ENCODE measurements around the gene LRP1. TPM values are rescaled to one million over a fixed set of nuclear protein-coding genes. Genes with fewer than 3 reads are reported as not detected.

LRP1 gene
- total and polyA plus RNA-seq, 2 of the 4 experiments (the other 2 are of a cell fraction) = 73.1 to 142 TPM

GRCh38 chr12:57099766-57100165 lies 28.5 kb upstream of the LRP1 start:
- in situ Hi-C loops (cut with MboI; ENCODE audit: low sequenced_read_pairs) = no loop called here
- Histone ChIP-seq H3K27ac (ENCODE audit: insufficient read depth, low read length) (no peak overlapping the region), H3K18ac (ENCODE audit: low read depth, low read length) (no peak overlapping the region), H4K5ac (ENCODE audit: low read depth, low read length) (no peak overlapping the region), H2BK20ac (ENCODE audit: low read depth, low read length) (no peak overlapping the region), H3K56ac (ENCODE audit: extremely low read depth, insufficient read depth, low read length) (no peak overlapping the region), H3K4me2 (ENCODE audit: low read depth, low read length) (no peak overlapping the region), H3K79me1 (ENCODE audit: low read depth in 1 of 2, low read length in 2 of 2) (peaks cover 7 to 37% of the 10 kb centered on the region in 2 experiments), H2AK5ac (ENCODE audit: low read depth, low read length) (no peak overlapping the region), H4K8ac (ENCODE audit: low read depth in 2 of 2, low read length in 2 of 2) (no peak overlapping the region), H3K9ac (ENCODE audit: low read depth, low read length) (no peak overlapping the region), H4K91ac (ENCODE audit: insufficient read depth, low read depth, low read length) (no peak overlapping the region), H2BK5ac (ENCODE audit: low read depth, low read length, poor library complexity, severe bottlenecking) (no peak overlapping the region), H3K27me3 (ENCODE audit: control insufficient read depth, insufficient read depth, low read length) (no peaks in the 10 kb centered on the region), H3K9me3 (ENCODE audit: control insufficient read depth, insufficient read depth, low read length) (no peaks in the 10 kb centered on the region), H2BK15ac (ENCODE audit: low read depth, low read length) (no peak overlapping the region), H3K4me3 (ENCODE audit: insufficient read depth, low read depth, low read length) (no peak overlapping the region), H3K23ac (ENCODE audit: low read depth, low read length) (no peak overlapping the region), H3K4ac (ENCODE audit: low read depth, low read length) (no peak overlapping the region), H2AFZ (replicated peaks; ENCODE audit: low read length, poor library complexity) (no peak overlapping the region), H3K9me1 (ENCODE audit: insufficient read depth, low read length) (peaks cover 18% of the 10 kb centered on the region), H4K20me1 (ENCODE audit: insufficient read depth, low read length) (peaks cover 22% of the 10 kb centered on the region), H3K36me3 (ENCODE audit: control insufficient read depth, insufficient read depth, low read length) (peaks cover 64% of the 10 kb centered on the region), H2BK120ac (ENCODE audit: low read depth, low read length) (no peak overlapping the region), H3K4me1 (ENCODE audit: control insufficient read depth, insufficient read depth, low read length) (peaks cover 9% of the 10 kb centered on the region), H2AK9ac (replicated peaks; ENCODE audit: low read depth, low read length, poor library complexity) (no peak overlapping the region), H3K14ac (replicated peaks; ENCODE audit: low read depth, low read length) (no peak overlapping the region)
- intact Hi-C loops (cut with micrococcal nuclease) = no loop called here
- dilution Hi-C loops (cut with HindIII; ENCODE audit: low sequenced_read_pairs, unreplicated experiment) = no loop called here
- no peak for TF ChIP-seq CHD1 (IDR thresholded peaks at IDR 0.05; ENCODE audit: low read depth, low read length)
- TF ChIP-seq RFX5 (IDR thresholded peaks at IDR 0.05; ENCODE audit: low read depth, low read length) = no peak
- no peak for TF ChIP-seq USF2 (IDR thresholded peaks at IDR 0.05; ENCODE audit: low read depth, low read length)
- TF ChIP-seq SMC3 (IDR thresholded peaks at IDR 0.05; ENCODE audit: low read depth, low read length) = no peak
- TF ChIP-seq FOS (IDR thresholded peaks at IDR 0.05; ENCODE audit: low read depth, low read length) = no peak
- no peak for TF ChIP-seq MAZ (IDR thresholded peaks at IDR 0.05; ENCODE audit: borderline replicate concordance, low read depth, low read length)
- TF ChIP-seq NFE2L2 (IDR thresholded peaks at IDR 0.05; ENCODE audit: low read depth, low read length) = no peak
- TF ChIP-seq RCOR1 (IDR thresholded peaks at IDR 0.05; ENCODE audit: insufficient replicate concordance, low read length) = no peak
- no peak for TF ChIP-seq CTCF (conservative IDR thresholded peaks at IDR 0.05; ENCODE audit: low read depth, low read length)
- TF ChIP-seq MAFK (IDR thresholded peaks at IDR 0.05; ENCODE audit: low read depth, low read length) = no peak
- TF ChIP-seq MXI1 (IDR thresholded peaks at IDR 0.05; ENCODE audit: borderline replicate concordance, low read depth, low read length) = no peak
- no CpG with 5 or more reads among the region's 12 CpGs for WGBS, 2 experiments (ENCODE audit: extremely low coverage in 2 of 2, insufficient read length in 1 of 2)
- ChIA-PET POLR2A (ENCODE audit: unreplicated experiment) (interaction anchor here (1.2 kb wide), 1 partner anchor 9 kb away, joined by 3 read pairs; no protein-coding TSS in a partner anchor), CTCF (no interaction called here)
- no TSS peak for BruUV-seq (replicated peaks)
- ATAC-seq (ENCODE audit: low read depth) (no peak), DNase-seq (no peak)

Measured in IMR-90 (cell line).